H54 (cell line): Measurements from ENCODE around the gene MBOAT7.
"Not testable (repeated sequence)": the region's sequence is repeated elsewhere in the genome, so short reads cannot be mapped to it uniquely, and the experiment has no call there.

Experiments
- DNase-seq: peaks from one replicate; pipeline ENCODE4 v3.0.0; 2011; ENCODE audit warnings: low spot score, mixed read lengths; ENCODE audit not compliant: insufficient read length
- FAIRE-seq: peaks from 3 replicates; lab custom pipeline; 2011; peaks lifted over from hg19 to GRCh38; lab: Jason Lieb, UNC
- POLR2A ChIP-seq: IDR thresholded peaks from 2 replicates; pipeline ENCODE4 v1.6.1; 2011; ENCODE audit warnings: low read depth, mild to moderate bottlenecking, low read length

MBOAT7 gene

GRCh38 chr19:54206030-54206830 lies 16.9 kb upstream of the MBOAT7 start:
- TF ChIP-seq POLR2A = no peak
- DNase-seq (no peak), FAIRE-seq (no peak)

DNA sequence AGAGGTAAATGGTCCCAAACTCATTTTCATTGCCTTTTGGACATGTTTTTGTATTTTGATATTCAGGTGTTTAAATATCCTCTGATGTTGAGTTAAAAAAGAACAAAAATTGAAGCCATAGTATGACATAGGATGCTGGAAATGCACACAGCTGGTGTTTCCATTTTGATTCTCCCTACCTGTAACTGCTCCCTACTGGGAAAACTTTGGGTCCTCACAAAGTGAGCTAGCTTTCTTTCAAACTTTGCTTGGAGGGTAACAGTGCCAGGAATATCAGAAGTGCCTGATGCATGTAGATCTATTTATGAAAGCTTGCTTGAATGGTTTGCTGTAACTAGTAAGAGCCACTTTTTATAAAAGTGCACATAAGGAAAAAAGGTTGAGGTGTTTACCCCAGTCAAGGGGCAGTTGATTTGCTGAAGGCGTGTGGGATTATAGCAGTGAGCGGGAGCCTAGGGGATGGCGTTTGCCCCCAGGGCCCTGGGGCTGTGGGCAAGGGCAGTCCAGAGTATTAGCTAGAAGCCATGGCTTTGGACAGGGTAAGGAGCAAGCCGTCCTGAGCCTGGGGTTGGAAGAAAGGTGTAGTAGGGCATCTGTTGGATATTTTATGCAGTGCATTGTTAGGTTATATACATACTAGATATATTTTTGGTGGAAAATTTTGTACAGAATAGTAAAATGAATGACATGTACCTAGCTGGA lies 15.5 kb upstream of the MBOAT7 start:
- TF ChIP-seq POLR2A = no peak
- FAIRE-seq (no peak), DNase-seq (no peak)

DNA sequence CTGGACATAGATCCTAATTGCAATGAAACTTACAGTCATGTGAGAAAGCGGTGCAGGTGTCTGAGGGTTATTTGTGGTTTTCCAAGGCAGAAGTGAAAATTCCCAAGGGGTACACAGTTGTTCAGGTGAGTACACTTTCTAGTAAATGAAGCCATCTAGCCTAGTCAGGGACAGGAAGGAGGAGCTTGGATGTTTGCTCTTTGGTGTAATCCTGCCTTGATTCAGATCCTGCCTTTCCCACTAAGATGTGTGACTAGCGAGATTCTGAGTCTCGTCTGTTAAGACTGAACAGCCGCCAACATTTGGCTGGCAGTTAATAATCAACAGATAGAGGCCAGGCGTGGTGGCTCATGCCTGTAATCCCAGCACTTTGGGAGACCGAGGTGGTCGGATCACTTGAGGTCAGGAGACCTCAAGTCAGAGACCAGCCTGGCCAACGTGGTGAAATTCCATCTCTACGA lies 13.8 kb upstream of the MBOAT7 start:
- no peak for TF ChIP-seq POLR2A
- FAIRE-seq = no peak
- DNase-seq = no peak

GRCh38 chr19:54201980-54202379 lies 12.6 kb upstream of the MBOAT7 start:
- no peak for FAIRE-seq
- no peak for DNase-seq
- no peak for TF ChIP-seq POLR2A

GRCh38 chr19:54201172-54201701 lies 11.9 kb upstream of the MBOAT7 start:
- no peak for FAIRE-seq
- no peak for TF ChIP-seq POLR2A
- no peak for DNase-seq

GRCh38 chr19:54199401-54199800 lies 10.0 kb upstream of the MBOAT7 start:
- DNase-seq = no peak
- no peak for FAIRE-seq
- TF ChIP-seq POLR2A = no peak

DNA sequence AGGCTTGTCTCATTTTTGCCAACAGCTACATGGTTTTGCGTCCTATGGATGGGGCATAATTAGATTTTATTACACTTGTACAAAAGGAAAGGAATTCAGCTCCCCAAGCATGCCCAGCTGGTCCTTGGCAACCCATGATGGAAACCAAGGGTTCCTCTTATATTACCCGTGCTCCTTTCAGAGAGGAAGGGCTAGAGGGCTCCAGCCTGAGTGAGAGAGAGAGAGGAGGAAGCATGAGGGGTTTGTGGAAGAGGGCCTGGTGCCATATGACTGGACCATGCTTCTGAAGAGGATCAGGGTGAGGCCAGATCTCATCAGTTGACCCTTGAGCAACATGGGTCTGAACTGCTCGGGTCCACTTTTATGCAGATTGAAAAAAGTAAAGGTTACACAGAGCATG lies 7.7 kb upstream of the MBOAT7 start:
- DNase-seq (no peak), FAIRE-seq (no peak)
- TF ChIP-seq POLR2A = no peak

- TF ChIP-seq POLR2A = no peak
- no peak for FAIRE-seq
- DNase-seq = no peak
Observed at GRCh38 chr19:54196536-54196935, 7.2 kb upstream of the MBOAT7 start.

GRCh38 chr19:54194463-54194862 lies 5.1 kb upstream of the MBOAT7 start:
- DNase-seq, FAIRE-seq: not testable (repeated sequence)

DNA sequence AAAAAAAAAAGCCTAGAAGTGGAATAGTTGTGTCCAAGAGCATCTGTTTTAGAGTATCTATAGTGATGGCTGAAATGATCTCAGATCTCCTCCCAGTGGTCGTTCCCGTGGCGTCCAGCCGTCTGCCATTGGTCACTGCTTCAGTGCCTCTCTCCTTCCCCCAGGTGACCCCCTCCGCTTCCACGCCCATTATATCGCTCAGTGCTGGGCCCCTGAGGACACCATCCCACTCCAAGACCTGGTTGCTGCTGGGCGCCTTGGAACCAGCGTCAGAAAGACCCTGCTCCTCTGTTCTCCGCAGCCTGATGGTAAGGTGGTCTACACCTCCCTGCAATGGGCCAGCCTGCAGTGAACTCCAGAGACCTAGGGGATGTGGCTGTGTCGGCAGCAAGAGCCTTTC lies 3.6 kb upstream of the MBOAT7 start:
- TF ChIP-seq POLR2A = no peak
- no peak for DNase-seq
- no peak for FAIRE-seq

DNA sequence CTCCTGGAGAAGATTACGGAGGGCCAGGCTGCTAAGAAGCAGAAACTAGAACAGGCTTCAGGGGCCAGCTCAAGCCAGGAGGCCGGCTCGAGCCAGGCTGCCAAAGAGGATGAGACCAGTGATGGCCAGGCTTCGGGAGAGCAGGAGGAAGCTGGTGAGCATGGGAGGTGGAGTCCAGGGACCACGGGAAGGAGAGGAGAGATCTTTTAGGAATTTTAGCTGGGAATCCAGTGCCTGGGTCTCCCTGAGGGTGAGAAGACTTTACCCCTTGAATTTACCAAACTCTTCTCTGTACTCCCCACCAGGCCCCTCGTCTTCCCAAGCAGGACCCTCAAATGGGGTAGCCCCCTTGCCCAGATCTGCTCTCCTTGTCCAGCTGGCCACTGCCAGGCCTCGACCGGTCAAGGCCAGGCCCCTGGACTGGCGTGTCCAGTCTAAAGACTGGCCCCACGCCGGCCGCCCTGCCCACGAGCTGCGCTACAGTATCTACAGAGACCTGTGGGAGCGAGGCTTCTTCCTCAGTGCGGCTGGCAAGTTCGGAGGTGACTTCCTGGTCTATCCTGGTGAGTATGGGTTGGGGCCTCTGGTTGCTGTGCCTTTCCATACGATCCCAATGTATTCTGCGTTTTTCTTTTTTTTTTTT lies 2.6 kb upstream of the MBOAT7 start:
- FAIRE-seq = no peak
- no peak for TF ChIP-seq POLR2A
- DNase-seq = no peak

DNA sequence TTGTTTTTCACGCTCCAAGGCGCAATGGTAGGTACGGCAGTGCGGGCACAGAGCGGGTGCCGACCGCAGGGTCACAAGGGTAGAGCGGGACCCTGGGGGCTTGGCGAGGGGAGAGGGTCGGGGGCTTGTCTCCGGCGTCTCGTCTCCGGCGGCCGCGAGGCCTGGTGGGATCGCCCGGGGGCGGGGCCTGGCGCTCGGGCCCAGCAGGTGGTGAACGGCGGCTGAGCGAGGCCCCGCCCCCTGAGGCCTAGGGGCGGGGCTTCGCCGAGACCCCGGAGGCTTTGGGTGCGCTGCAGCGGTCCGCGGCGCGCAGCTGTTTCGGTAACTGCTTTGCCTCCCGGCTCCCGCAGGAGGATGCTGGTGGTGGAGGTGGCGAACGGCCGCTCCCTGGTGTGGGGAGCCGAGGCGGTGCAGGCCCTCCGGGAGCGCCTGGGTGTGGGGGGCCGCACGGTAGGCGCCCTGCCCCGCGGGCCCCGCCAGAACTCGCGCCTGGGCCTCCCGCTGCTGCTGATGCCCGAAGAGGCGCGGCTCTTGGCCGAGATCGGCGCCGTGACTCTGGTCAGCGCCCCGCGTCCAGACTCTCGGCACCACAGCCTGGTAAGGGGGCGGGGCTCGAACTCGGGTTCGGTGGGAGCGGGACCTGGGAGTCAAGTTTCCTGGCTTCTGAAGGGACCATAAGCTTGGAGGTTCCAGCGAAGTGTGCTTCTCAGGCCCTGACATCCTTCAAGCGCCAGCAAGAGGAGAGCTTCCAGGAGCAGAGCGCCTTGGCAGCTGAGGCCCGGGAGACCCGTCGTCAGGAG lies 1.8 kb upstream of the MBOAT7 start, which contains the start of gene TSEN34:
TSS of gene TSEN34 (plus strand) at position 298 of the 800 bp plus-strand sequence. CDS start at position 355, 57 bp downstream.
- FAIRE-seq (no peak), DNase-seq (peak; percentile 84)
- TF ChIP-seq POLR2A = peak; percentile 95

- DNase-seq = peak; percentile 95
- no peak; the same call in 1 of the 2 replicates for TF ChIP-seq POLR2A
- peak; percentile 71 for FAIRE-seq
Observed at GRCh38 chr19:54190503-54191010, 1.2 kb upstream of the MBOAT7 start.
